ENCODE results near the gene PHEX.

PHEX gene

GRCh38 chrX:22032084-22032483, at the start of gene PHEX:
PHEX (plus strand) TSS chrX:22032325; CDS start chrX:22033006, 681 bp downstream.
- no peak for DNase-seq (ENCODE audit: low read depth)

DNA sequence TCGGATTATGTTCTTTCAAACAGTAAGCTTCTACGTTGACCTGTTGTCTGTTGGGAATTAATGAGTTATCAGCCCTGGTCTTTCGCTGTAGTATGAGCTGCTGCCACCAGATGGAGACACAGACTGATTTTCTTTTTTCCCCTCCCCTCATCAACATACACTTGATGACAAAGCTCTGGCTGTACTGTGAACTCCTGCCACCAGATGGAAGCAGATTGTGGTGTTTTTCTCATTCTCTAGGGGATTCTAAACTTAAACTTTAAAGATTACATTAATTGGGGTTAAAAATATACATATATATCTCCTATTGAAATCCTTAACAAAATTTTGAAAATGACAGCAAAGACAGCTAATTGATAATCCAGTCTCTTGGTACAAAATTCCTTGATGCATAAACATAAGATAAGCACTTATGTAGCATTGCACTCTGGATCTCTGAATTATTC, 46.8 kb upstream of the PHEX start:
- peak; percentile 34 for DNase-seq (ENCODE audit: low read depth)

- no peak for DNase-seq (ENCODE audit: low read depth)
These were observed 45.5 kb upstream of the PHEX start for GRCh38 chrX:21986596-21986995.

- no peak for DNase-seq (ENCODE audit: low read depth)
These were observed 42.7 kb upstream of the PHEX start for GRCh38 chrX:21989384-21989783.

DNA sequence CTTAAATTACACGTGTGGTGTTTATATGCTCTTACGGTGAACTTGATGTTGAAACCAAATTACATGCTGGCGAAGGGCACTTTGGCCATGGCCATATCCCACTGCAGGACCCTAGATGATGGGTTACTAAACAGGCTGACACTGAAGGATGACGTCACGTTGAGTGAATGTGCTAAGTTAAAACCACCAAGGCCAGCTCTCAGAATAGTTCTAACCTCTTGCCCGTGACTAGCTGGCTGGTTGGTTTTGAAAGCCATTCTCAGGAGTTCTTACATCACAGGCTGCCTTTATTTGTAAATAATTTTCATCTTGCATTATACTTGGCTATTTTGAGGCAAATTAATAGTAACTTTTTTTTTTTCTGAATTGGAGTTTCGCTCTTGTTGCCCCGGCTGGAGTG, 41.3 kb upstream of the PHEX start:
- DNase-seq (ENCODE audit: low read depth), result no peak

- no peak for DNase-seq (ENCODE audit: low read depth)
These were observed 40.6 kb upstream of the PHEX start for GRCh38 chrX:21991504-21991903.

- no peak for DNase-seq (ENCODE audit: low read depth)
These were observed 38.9 kb upstream of the PHEX start for GRCh38 chrX:21993265-21993664.

- no peak for DNase-seq (ENCODE audit: low read depth)
These were observed 35.2 kb upstream of the PHEX start for GRCh38 chrX:21996872-21997455.

- no peak for DNase-seq (ENCODE audit: low read depth)
These were observed 34.1 kb upstream of the PHEX start for GRCh38 chrX:21998037-21998436.

DNA sequence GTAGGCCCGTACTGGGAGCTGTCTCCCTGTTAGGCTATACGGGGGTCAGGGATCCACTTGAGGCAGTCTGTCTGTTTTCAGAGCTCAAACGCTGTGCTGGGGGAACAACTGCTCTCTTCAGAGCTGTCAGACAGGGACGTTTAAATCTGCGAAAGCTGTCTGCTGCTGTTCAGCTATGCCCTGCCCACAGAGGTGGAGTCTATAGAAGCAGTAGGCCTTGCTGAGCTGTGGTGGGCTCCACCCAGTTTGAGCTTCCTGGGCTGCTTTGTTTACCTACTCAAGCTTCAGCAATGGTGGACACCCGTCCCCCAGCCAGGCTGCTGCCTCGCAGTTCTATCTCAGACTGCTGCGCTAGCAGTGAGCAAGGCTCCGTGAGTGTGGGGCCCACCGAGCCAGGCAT, 27.3 kb upstream of the PHEX start:
- DNase-seq (ENCODE audit: low read depth), result no peak

GRCh38 chrX:22012051-22012450, 20.1 kb upstream of the PHEX start:
- no peak for DNase-seq (ENCODE audit: low read depth)

GRCh38 chrX:22012931-22013330, 19.2 kb upstream of the PHEX start:
- DNase-seq (ENCODE audit: low read depth), result no peak

DNA sequence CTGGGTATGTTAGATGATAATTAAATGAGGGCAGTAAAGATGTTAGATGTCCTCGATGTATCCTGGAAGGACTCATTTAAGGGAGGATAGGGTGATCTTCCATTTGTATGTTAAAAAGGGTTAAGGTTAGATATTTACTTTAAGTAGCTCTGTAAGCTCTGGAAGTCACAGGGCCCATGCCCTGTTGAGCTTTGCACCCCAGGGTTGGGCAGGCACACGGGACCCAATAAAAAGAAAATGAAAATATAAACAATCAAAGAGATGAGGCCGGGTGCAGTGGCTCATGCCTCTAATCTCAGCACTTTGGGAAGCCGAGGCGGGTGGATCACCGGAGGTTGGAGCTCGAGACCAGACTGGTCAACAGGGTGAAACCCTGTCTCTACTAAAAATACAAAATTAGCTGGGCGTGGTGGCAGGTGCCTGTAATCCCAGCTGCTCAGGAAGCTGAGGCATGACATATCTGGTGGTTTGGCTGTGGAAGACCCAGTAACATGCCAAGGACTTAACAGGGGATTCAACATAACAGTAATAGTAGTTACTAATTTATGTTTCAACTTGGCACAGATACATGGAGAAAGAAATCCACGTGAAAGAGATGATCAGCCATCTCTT, 16.9 kb upstream of the PHEX start:
- no peak for DNase-seq (ENCODE audit: low read depth)

DNA sequence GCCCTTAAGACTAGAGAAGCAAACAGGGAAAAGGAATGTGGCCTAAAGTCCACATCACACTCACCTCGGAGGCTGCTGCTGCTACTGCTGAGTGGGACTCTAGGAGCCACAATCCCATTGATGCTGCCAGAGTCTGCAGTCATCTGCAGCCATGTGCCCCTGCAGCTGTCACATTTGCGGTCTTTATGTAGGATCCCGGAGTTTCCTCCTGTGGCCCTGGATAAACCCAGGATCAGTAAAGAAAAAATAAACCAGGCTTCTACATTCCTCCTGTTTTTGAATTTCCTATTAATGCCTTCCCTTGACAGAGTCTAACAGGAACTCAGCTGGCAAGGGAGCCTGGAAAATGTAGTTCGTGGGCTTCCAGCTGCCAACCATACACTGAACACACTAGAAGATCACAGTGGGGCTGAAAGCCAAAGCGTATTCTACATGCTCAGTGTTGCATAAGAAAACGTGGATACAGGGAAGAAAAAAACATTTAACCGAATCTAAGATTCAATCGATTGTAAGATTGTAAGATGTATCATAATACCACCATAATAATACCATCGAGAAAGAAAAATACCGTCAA, 10.3 kb upstream of the PHEX start:
- no peak for DNase-seq (ENCODE audit: low read depth)

- DNase-seq (ENCODE audit: low read depth), result no peak
These were observed 7.5 kb upstream of the PHEX start for GRCh38 chrX:22024577-22024976.

GRCh38 chrX:22025751-22026150, 6.4 kb upstream of the PHEX start:
- DNase-seq (ENCODE audit: low read depth), result no peak

GRCh38 chrX:22026731-22027130, 5.4 kb upstream of the PHEX start:
- no peak for DNase-seq (ENCODE audit: low read depth)

GRCh38 chrX:22032506-22032905, 381 bp downstream of the PHEX start:
- no peak for DNase-seq (ENCODE audit: low read depth)

DNA sequence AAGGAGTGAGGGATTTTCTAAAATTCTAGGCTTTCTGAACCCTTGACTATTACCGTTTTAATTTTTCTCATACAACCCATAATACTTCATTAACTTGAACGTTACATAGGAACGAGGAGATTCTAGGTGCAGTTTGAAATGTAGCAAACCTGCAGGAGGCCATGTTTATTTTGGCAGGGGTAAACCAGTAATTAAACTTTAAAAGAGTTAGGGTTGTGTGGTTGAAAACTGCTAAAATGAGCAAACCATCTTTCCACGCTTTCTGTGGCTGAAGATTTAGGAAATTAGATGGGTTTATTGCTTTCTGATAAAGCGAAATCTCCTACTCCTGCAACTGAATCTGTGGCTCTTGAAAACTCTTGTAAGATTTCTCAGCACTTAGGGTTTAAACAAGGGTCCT, 1.7 kb downstream of the PHEX start:
- DNase-seq (ENCODE audit: low read depth), result no peak

DNA sequence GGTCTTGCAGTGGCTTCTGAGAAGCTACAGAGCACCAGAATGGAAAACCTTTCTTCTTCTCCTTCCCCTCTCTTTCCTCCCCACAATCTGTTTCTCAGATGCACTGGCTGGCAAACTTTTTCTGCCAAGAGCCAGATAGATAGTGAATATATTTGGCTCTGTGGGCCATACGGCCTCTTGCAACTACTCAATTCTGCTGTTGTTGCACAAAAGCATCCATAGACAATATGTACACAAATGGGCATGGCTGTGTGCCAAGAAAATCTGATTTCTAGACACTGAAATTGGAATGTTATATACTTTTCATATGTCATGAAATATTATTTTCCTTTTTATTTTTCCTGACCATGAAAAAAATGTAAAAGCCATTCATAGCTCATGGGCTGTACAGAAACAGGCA, 3.1 kb downstream of the PHEX start:
- no peak for DNase-seq (ENCODE audit: low read depth)

DNA sequence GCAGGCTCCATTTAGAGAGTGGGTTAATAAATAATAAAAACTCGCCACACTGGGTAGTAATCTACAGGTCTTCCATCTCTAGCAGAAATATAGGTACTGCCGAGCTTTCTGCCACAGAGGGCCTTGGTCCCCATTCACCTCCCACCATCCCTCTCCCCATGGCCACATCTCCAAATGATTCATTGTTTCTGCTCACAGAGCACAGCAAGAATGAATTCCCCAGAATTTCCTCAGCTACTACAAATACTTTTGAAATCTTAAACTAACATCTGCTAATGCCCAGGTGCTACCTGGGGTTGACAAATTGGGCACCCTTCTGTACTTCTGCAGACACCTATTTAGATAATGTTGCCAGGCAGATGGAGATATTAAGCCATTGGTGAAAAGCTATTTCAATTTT, 5.1 kb downstream of the PHEX start:
- no peak for DNase-seq (ENCODE audit: low read depth)

DNA sequence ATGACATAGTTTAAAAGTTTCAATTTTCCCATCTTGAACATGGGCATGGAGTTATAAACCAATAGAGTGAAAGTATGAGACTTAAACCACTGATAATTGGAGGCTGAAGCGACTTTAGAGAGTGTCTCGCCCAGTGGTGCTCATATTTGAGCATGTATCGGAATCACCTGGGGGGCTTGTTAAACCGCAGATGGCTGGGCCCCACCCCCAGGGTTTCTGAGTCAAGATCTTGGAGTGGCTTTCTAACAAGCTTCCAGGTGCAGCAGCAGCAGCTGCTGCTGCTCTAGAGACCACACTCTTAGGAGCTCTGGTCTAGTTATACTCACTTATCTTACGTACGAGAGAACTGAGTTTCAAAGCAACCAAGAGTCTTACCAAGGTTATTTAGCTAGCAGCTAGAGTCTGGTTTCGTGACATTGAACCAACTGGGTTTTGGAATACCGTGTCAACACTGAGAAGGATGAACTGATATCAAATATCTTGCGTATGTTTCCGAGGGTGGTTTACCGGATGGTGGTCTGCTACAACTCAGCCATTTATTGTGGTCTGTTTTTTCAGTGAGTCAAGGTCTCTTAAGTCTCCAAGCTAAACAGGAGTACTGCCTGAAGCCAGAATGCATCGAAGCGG, 5.9 kb downstream of the PHEX start:
- no peak for DNase-seq (ENCODE audit: low read depth)

GRCh38 chrX:22039541-22039940, 7.4 kb downstream of the PHEX start:
- no peak for DNase-seq (ENCODE audit: low read depth)

Data from activated T-helper 9 cell treated with anti-CD3 and anti-CD28 coated beads, Interleukin-2, amount 50 U/mL, for 16 hours (primary cell).